Calu3 (cell line): Measurements from ENCODE around the gene KXD1. TPM values are rescaled to one million over a fixed set of nuclear protein-coding genes. Genes with fewer than 3 reads are reported as not detected.

Experiments
- BruUV-seq: library from RNA; stranded (reverse); fragments of 400-500 nt; replicated peaks from 2 replicates; lab custom pipeline; 2021; lab: Mats Ljungman, UMichigan
- CTCF ChIA-PET: fragments of 300-600 bp; sonication (Branson Sonifier 250); formaldehyde crosslinking; loops from one replicate; lab custom pipeline; 2022; ENCODE audit warnings: antibody characterized with exemption; lab: Charles Lee
- DNase-seq: peaks from one replicate; pipeline ENCODE4 v3.0.0; 2022
- H3K27ac Mint-ChIP-seq: one replicate; pipeline ENCODE4 v1.8.0; 2022; ENCODE audit warnings: mixed read lengths; ENCODE audit not compliant: unreplicated experiment
- H3K27me3 Mint-ChIP-seq: one replicate; pipeline ENCODE4 v1.8.0; 2022; ENCODE audit warnings: mixed read lengths; ENCODE audit not compliant: unreplicated experiment
- H3K36me3 Mint-ChIP-seq: one replicate; pipeline ENCODE4 v1.8.0; 2022; ENCODE audit warnings: mild to moderate bottlenecking, moderate library complexity, mixed read lengths; ENCODE audit not compliant: insufficient read depth, unreplicated experiment
- H3K4me1 Mint-ChIP-seq: one replicate; pipeline ENCODE4 v1.8.0; 2022; ENCODE audit warnings: mild to moderate bottlenecking, low read depth, mixed read lengths; ENCODE audit not compliant: unreplicated experiment
- H3K4me3 Mint-ChIP-seq: one replicate; pipeline ENCODE4 v1.8.0; 2022; ENCODE audit warnings: mild to moderate bottlenecking, low read depth, moderate library complexity, mixed read lengths; ENCODE audit not compliant: unreplicated experiment
- H3K9me3 Mint-ChIP-seq: one replicate; pipeline ENCODE4 v1.8.0; 2022; ENCODE audit warnings: low read depth, mixed read lengths; ENCODE audit not compliant: unreplicated experiment
- intact Hi-C: fragments of 100-400 bp; cut with micrococcal nuclease; formaldehyde crosslinking; loops from one replicate; pipeline ENCODE4 v1.10.0; 2022; ENCODE audit not compliant: unreplicated experiment
- total RNA-seq: library from RNA; stranded (reverse); gene quantifications from 2 replicates; pipeline ENCODE4 v1.2.3, GENCODE V29; 2022
- TF ChIP-seq, protein P1 (sequence below): fragments of 200-600 bp; IDR thresholded peaks from one replicate; pipeline ENCODE4 v1.8.0; 2022; ENCODE audit warnings: antibody characterized with exemption; ENCODE audit not compliant: unreplicated experiment

The KXD1 gene
- total RNA-seq, 1 experiment from 2014 or later, result 61.5 TPM

- BruUV-seq, result no TSS peak
- Mint-ChIP-seq H3K4me3 (no peak overlapping the region), H3K36me3 (peaks cover 28% of the 10 kb centered on the region), H3K4me1 (peaks cover 8% of the 10 kb centered on the region), H3K27ac (no peak overlapping the region), H3K27me3 (no peaks in the 10 kb centered on the region), H3K9me3 (no peaks in the 10 kb centered on the region)
- intact Hi-C loops, result no loop called here
- DNase-seq, result no peak
- CTCF ChIA-PET, result no interaction called here
- TF ChIP-seq, protein P1, sequence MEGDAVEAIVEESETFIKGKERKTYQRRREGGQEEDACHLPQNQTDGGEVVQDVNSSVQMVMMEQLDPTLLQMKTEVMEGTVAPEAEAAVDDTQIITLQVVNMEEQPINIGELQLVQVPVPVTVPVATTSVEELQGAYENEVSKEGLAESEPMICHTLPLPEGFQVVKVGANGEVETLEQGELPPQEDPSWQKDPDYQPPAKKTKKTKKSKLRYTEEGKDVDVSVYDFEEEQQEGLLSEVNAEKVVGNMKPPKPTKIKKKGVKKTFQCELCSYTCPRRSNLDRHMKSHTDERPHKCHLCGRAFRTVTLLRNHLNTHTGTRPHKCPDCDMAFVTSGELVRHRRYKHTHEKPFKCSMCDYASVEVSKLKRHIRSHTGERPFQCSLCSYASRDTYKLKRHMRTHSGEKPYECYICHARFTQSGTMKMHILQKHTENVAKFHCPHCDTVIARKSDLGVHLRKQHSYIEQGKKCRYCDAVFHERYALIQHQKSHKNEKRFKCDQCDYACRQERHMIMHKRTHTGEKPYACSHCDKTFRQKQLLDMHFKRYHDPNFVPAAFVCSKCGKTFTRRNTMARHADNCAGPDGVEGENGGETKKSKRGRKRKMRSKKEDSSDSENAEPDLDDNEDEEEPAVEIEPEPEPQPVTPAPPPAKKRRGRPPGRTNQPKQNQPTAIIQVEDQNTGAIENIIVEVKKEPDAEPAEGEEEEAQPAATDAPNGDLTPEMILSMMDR, result no peak
These were observed 2.0 kb downstream of the KXD1 start for GRCh38 chr19:18559685-18560084.

DNA sequence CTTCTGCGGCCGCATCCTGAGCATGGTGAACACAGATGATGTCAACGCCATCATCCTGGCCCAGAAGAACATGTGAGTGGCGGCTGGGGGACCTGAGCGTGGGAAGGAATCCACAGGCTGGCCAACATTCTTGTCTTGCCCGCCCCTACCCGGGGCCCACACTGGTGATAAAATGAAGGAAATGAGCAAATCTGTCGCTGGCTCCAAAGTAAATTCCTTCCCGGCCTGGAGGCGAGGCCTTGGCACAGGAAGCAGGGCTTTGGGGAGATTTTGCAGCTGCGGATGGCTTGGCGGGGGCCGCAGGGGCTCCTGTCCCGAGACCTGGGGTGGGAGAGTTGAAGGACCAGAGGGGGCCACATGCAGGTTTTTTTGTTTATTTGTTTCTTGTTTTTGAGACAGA, 4.4 kb downstream of the KXD1 start:
- CTCF ChIA-PET, result no interaction called here
- BruUV-seq, result no TSS peak

DNA sequence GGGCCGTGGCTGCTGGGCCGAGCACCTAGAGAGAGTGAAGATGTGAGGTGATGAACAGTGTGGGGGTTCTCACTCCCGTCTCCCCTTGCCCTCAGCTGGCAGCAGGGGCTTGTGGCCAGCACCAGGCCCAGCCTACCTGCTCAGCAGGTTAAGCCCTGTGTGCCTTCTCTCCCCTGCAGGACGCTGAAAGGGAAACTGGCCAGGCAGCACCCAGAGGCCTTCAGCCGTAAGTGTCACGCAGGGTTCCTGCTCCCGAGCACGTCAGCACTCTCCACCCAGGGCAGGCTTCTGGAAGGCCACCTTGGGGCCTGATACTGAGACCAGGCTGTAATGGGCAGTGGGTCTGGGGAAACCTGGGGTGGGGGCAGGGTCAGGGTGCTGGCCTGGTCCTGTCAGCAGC, 9.3 kb downstream of the KXD1 start:
- Mint-ChIP-seq H3K36me3 (peaks cover 30% of the 10 kb centered on the region), H3K4me3 (no peak overlapping the region), H3K4me1 (no peaks in the 10 kb centered on the region), H3K27me3 (no peaks in the 10 kb centered on the region), H3K9me3 (no peaks in the 10 kb centered on the region), H3K27ac (no peak overlapping the region)
- CTCF ChIA-PET, result no interaction called here
- intact Hi-C loops, result no loop called here
- no peak for DNase-seq
- TF ChIP-seq, protein P1, result no peak
- no TSS peak for BruUV-seq

More for the DNA sequence above, 4.4 kb downstream of the KXD1 start:
- H3K9me3 Mint-ChIP-seq, result no peaks in the 10 kb centered on the region
- no peak overlapping the region for H3K4me3 Mint-ChIP-seq
- intact Hi-C loops, result no loop called here
- peaks cover 32% of the 10 kb centered on the region for H3K36me3 Mint-ChIP-seq
- TF ChIP-seq, protein P1, result no peak
- DNase-seq, result no peak
- peaks cover 8% of the 10 kb centered on the region for H3K4me1 Mint-ChIP-seq
- H3K27ac Mint-ChIP-seq, result no peak overlapping the region
- H3K27me3 Mint-ChIP-seq, result no peaks in the 10 kb centered on the region

DNA sequence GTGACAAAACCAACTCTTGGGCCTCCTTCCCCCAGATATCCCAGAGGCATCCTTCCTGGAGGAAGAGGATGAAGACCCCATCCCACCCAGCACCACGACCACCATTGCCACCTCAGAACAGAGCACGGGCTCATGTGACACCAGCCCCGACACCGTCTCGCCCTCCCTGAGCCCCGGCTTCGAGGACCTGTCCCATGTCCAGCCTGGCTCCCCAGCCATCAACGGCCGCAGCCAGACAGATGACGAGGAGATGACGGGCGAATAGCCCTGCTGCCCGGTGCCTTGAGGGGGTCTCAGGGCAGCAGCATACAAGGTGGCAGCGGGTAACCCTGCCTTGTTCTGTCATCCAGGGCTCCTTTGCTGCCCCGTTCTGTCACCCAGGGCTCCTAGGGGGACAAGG, 10.7 kb downstream of the KXD1 start:
- no TSS peak for BruUV-seq
- no peak for DNase-seq
- TF ChIP-seq, protein P1, result no peak
- peaks cover 10% of the 10 kb centered on the region for H3K4me1 Mint-ChIP-seq
- CTCF ChIA-PET, result no interaction called here
- H3K27me3 Mint-ChIP-seq, result no peaks in the 10 kb centered on the region
- H3K4me3 Mint-ChIP-seq, result no peak overlapping the region
- intact Hi-C loops, result no loop called here
- peaks cover 41% of the 10 kb centered on the region for H3K36me3 Mint-ChIP-seq
- no peak overlapping the region for H3K27ac Mint-ChIP-seq
- no peaks in the 10 kb centered on the region for H3K9me3 Mint-ChIP-seq
